HG03280 (cell line): ENCODE results near the gene ADARB1.

ENCODE experiments used
- ATAC-seq: cut with Tn5 transposase; IDR thresholded peaks from one replicate; pipeline ENCODE4 v1.9.1; 2021; ENCODE audit warnings: mild to moderate bottlenecking, moderate library complexity; ENCODE audit not compliant: unreplicated experiment

ADARB1 gene

DNA sequence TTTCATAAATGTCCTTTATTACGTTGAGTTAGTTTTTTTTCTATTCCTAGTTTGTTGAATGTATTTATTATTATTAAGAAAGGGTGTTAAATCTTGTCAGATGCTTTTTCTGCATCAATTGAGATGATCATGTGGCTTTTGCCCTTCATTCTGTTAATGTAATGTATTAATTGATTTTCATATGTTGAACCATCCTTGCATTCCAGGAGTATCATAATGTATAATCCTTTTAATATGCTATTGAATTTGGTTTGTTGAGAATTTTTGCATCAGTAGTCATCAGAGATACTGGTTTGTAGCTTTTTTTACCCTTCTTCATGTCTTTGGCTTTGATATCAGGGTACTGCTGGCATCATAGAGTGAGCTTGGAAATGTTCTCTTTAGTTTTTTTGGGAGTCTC lies 113.3 kb downstream of the ADARB1 start:
- no peak for ATAC-seq

DNA sequence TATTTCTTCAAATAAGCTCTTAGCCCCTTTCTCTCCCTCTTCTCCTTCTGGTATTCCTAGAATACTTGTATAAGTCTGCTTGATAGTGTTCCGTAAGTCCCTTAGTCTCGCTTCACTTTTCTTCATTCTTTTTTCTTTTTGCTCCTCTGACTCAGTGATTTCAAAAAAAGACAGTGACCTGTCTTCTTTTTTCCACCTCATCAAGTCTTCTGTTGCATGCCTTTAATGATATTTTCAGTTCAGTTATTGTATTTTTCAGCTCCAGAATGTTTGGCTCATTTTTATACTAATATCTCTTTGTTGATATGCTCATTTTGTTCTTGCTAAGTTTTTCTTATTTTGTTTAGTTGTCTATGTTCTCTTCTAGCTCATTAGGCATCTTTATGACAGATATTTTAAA lies 115.6 kb downstream of the ADARB1 start:
- ATAC-seq: no peak

DNA sequence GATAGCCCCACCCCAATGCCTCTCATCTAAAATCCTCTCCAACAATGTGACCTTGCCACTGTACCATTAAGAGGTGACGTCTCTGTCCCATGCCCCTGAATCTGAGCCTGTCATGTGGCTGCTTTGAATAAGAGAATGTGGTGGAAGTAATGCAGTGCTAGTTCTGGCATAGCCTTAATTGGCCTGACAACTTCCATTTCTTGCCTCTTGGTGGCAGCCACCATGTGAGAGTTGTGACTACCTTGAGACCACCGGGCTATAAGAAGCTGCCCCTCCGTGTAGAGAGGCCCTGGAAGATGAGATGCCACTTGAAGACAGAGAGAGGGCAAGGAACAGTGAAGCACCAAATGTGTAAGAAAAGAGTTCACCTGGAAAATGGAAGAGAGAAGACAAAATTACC lies 118.0 kb downstream of the ADARB1 start:
- ATAC-seq: no peak

DNA sequence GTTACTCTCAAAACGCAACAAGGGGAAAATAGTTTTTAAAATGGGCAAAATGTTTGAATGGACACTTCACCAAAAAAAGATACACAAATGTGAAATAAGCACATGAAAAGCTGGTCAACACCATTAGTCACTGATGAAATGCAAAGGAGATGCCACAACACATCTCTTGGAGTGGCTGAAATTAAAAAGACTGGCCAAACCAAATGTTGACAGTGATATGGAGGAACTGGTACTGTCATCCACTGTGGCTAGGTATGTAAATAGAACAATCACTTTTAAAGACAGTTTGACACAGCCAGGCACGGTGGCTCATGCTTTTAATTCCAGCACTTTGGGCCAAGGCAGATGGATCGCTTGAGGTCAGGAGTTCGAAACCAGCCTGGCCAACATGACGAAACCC lies 122.2 kb downstream of the ADARB1 start:
- ATAC-seq: no peak

DNA sequence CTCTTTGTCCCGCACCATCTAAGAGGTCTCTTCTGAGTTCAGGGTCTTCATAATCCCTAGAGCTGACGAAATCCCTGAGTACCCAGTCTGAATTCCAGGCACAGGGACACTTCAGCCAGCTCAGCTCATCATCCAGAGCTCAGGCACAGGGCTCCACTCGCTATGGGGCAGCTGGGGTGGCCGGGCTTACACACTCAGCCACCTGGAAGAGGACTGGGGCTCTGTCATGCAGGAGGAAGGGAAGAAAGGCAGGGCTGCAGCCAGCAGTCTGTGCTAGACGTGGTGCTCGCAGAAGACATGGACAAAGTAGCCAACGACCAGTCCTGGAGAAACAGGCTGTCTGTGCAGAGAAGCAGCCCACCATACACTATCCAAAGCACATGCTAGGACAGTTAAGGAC lies 124.8 kb downstream of the ADARB1 start:
- no peak for ATAC-seq

DNA sequence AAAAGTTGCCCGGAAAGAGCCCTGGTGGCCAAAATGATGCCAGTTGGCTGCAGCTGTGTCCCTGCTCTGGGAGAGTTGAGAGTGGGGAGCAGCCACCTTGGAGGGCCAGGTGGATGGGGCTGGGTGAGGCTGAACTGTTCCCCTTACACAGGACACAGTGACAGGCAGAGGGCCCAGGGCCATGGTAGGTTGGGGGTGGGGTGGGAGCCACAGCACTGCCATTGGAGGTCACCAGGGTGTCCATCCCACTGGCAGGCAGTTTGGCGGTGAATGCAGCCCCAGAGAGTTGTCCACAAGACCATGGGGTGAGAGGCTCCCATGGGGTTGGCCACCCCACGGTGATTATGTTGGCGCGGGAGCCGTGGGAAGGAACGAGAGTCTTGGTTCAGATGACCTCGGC lies 125.7 kb downstream of the ADARB1 start:
- no peak for ATAC-seq

DNA sequence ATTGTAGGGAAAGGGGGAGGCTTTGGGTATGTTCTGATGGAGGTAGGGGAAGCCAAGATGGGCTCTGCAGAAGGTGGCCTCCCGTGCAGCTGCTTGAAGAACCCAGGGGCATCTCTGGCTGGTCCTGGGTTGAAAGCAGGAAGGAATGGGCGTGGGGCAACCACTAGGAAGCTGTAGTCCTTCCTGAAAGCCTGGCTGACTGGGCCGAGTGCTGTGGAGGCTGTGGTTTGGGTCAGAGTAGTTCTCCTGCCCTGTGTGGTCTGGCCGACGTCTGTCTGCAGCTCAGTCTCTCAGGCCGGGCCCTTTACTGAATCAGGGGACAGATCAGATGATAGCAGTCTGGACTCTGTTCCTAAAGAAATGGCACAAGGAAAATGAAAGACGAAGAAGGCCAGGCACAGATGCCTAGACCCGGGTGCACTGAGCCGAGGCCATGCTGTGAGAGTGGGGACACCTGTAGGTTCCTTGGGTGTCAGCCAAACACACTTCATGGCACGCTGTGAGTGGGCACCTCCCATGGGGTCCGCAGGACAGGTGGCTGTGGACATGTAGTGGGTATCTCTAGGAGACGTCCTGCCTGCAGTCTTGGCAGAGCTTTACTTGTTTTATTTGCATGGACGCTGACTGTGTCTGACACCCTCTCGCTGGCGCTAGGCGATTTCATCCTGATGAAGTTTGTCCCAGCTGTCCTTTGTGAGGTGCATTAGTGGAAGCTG lies 126.4 kb downstream of the ADARB1 start:
- ATAC-seq: no peak

DNA sequence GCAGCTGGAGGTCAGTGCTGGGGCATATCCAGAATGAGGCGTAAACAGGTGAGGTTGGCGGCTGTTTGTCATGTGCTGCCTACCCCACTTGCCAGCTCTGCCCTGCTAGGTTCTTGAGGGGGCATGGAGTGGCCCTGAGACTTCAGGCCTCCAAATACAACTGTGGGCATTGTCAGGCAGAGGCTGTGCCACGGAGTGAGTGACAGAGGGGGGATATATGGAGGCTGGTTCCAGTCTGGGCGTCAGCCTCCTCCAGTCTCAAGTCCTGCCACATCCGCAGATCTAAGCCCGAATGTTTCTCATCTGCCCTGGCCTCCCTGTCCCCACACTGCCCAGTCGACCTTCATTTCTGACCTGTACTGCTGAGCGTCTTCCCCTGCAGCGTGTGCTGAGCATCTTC lies 128.0 kb downstream of the ADARB1 start:
- ATAC-seq: no peak

DNA sequence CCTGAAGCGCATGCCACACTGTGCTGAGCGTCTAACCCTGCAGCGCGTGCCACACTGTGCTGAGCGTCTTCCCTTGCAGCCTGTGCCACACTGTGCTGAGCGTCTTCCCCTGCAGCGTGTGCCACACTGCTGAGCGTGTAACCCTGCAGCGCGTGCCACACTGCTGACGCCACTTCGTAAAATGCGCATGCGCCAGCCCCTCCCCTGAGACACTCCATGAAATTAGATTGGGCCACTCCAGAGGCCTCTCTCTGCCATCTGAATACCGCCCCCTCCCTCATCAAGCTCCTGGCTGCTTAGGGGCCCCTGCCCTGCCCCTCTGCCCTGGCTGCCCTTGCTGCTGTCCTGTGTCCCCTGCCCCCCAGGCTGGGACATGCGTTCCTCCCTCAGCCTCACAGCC lies 128.5 kb downstream of the ADARB1 start:
- no peak for ATAC-seq

DNA sequence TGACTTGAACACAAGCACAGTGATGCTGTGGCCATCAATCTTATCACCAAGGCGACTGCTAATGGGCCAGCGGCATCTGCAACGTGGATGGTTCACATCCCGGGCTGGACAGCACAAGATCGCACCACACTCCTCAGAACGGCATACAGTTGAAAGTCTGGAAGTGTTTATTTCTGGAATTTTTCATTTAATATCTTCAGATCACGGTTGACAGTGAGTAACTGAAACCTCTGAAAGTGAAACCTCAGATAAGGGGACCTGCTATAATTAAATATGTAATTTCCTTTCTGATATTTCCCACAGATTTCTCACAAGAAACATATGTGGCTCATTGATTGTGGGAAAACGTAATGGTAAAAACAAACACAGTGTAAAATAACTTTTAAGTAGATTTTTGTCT lies 129.6 kb downstream of the ADARB1 start:
- ATAC-seq: no peak

DNA sequence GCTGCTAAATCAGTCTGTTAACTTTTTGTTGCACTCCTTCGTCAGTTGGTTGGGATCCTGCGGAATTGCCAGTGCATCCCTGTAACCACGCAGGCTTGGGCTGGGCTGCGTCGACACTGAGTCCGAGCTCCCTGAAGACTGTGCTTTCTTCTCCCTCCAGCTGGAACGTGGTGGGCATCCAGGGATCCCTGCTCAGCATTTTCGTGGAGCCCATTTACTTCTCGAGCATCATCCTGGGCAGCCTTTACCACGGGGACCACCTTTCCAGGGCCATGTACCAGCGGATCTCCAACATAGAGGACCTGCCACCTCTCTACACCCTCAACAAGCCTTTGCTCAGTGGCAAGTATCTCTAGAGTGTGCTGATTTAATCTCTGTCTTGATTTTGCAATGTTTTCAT lies 130.0 kb downstream of the ADARB1 start:
- ATAC-seq: no peak

DNA sequence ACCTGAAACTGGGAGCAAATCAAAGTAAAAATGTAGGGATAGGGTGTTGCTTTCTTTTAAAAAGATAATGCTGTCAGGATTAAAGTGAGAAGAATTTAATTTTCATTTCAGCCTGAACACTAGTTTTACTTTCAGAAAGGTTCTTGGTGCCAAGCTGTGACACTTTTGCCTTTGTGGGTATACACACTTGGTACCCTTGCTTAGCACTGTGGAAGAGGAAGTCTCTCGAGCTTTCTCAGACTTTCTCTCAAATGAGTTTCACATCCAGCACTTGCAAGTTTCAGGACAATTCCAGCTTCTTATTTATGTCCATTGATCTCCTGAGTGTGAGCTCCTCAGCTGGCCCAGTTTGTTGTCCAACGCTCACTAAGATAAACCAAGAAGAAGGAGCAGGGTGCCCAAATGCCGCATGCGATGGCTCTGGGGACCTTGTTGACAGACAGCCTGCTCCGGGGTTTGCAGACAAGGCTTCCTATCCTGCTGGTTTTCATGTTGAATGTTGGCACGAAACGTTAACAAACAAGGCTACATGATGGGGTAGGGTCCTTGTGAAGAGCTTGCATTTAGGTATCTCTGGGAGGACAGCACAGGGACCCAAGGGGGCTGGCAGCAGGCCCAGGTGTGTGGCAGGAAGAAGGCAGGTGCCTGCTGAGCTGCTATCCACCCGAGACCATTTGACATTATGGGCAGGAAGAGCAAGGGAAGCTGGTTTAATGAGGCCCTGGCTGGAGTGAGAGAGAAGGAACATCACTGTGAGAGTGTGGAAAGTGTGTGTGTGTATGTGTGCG lies 133.7 kb downstream of the ADARB1 start:
- ATAC-seq: no peak

DNA sequence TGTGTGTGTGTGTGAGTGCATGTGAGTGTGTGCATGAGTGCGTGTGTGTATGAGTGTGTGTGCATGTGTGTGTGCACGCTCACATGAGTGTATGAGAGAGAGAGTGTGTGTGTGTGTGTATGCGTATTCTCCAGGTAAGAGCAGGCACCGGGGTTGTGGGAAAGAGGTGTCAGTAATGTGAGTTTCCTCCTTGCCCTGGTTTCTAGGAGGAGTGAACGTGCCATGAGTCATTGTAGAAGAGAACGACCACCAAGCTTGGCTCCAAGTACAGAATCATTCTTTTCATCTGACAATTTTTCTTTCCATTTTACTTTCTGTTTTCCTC lies 134.2 kb downstream of the ADARB1 start:
- ATAC-seq: no peak

DNA sequence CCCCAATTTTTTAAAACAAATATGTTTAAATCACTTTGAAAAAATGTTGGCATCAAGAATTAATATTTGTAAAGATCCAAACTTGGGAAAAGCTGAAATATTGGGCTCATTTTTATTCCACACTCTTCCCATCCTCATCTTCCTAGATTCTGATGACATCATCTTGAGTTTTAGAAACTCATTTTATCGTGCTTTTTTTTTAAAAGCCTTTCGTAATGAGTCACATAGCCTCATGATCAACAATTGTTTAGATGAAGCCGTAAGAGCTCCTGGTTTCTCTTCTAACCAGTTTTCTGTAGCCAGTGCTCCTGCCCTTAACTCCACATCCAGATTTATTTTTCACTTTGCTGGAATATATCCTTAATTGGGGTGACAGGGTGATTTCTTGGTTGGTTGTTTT lies 134.7 kb downstream of the ADARB1 start:
- no peak for ATAC-seq

DNA sequence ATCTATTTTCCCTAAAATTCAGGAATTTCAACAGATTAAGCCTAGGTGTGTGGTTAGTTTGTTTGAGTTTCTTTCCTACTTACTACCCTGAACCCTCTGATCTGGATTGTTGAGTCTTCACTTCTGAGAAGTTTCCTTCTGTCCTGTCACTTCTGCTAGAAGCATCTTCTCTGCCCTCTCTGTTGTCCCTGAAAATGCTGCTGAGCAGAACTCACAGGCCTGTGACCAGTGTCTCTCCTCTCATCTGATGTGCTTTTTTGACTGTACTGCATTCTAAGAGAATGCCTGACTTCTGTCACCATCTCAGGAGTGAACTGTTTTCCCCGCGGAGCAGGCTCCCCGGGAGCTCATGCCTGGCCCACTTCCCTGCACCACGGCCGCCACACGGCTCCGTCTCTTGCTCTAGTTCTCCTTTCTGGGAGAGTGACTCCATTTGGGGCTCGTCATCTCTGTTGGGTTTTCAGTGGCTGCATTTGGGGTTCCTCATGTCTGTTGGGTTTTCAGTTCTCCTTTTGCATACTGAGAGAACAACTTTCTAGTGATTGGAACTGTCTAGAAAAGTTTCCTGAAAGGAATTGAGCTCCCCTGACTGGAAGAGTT lies 135.4 kb downstream of the ADARB1 start:
- no peak for ATAC-seq

DNA sequence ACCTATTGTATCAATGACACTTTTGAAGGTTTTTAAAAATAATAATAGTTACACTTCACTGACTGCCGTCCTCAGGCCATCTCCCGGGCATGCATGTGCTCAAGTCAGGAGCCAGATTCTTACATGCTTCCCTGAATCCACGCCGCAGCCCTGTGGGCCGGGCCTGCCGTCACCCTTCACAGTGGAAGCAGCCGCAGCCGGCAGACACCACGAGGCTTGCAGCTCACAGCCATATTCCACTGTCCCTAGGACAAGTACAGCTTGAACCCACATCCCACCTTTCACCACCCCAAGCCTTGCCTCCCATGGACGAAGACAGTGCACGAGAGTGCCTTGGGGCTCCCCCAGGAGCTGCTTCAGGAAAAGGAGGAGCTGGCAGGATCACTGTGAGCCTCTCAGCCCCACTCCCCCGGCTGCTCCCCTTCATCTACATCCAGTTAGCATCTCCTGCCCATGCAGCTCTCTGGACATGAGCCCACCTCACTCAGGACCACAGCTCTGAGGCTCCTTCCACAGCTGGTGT lies 136.1 kb downstream of the ADARB1 start:
- no peak for ATAC-seq

DNA sequence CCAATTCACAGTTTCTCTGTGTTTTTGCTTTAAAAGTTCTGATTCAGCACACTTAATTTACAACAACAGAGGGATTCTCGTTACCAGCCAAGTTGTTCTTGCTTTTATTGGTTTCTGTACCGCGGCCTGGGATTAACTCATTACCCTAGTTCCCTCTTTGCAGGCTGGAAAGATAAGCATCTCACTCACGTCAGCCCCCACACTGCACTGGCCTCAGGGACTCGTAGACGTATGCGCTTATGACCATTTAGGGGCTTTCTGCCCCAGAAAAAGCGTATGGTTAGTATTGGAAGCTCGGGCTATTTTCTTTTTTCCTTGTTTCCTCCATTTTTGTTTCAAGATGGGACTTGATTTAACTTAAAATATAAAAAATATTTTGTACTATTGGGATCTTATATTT lies 137.3 kb downstream of the ADARB1 start:
- ATAC-seq: no peak

DNA sequence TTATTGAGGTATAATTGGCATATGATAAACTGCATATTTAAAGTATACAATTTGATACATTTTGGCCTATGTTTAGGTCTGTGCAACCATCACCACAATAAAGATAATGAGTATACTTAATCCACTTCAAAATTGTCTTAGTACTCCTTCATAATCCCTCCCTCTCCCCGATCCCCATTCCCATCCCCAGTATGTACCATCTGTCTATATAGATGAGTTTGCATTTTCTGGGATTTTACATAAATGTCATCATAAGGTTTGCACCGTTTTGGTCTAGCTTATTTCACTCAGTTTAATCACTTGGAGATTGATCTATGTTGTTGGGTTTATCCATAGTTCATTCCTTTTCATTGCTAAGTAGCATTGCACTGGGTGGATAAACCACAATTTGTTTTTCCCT lies 139.0 kb downstream of the ADARB1 start:
- ATAC-seq: no peak

DNA sequence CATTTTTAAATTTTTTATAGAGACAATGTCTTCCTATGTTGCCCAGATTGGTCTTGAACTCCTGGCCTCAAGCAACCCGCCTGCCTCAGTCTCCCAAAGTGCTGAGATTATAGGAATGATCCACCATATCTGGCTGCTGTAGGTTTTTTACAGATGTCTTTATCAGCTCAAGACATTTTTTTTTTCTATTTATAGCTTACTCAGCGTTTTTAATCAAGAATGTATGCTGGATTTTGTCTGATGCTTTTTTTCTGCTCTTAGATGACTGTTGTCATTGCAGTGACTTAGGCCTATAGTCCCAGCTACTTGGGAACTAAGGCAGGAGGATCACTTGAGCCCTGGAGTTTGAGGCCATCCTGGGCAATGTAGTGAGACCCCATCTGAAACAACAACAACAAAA lies 140.8 kb downstream of the ADARB1 start:
- ATAC-seq: no peak

DNA sequence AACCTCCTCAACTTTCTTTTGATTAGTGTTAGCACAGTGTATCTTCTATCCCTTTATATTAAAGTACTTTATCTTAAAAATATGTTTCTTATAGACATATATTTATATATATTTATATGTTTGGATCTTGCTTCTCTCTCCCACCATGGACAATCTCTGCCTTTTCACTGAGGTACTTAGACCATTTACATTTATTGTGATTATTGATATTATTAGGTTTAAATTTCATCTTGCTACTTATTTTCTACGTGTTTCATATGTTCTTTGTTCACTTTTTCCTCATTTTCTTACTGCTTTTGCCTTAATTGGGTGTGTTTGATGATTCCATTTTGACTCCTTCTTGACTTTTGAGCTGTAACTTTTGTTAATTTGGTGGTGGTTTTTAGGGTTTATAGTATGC lies 142.6 kb downstream of the ADARB1 start:
- no peak for ATAC-seq

DNA sequence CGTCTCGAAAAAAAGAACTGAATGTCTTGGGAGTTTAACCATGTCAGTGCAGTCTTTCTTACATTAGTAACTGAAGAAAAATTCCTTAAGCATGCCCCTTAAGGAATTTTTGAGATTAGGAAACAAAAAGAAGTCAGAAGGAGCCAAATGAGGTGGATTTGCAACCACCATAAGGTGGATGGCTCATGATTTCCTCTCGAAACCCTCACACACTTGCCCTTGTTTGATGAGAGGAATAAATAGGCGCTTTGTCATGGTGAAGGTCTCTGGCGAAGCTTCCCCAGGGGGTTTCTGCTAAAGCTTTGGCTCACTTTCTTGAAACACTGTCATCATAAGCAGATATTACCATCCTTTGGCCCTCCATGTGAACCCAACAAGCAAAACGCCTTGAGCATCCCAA lies 145.1 kb downstream of the ADARB1 start:
- ATAC-seq: no peak

DNA sequence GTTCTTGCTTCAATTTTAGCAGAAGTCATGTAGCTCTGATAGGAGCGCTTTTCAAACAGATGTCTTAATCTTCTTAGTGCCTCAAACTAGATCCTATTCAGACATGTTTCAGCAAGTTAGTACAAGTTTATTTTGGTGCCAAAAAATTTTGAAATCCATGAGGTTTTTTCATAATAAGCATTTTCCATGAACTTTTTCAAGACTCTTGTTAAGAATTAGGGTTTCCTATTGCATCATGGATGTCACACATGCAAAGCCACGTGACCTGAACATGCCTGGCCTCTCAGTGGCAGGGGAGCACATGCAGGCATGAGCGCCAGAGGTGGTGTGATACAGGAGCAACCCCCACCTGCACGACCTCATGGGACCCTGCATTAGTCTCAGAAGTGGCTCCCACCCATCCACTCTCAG lies 145.7 kb downstream of the ADARB1 start:
- no peak for ATAC-seq
